Suprapubic skin (tissue), 3 donors: Measurements from ENCODE around the gene MAP2K5.

ENCODE experiments used
- CTCF ChIP-seq, 2 donors: fragments of 200-600 bp in 1 of 2; fragments of 450-650 bp in 1 of 2; sonication (generic) in 1 of 2; IDR thresholded peaks; one replicate each; pipeline ENCODE4 v1.5.1; 2016 to 2019; ENCODE audit warnings: antibody characterized with exemption in 2 of 2, mild to moderate bottlenecking in 1 of 2, moderate library complexity in 1 of 2
- POLR2A ChIP-seq, 2 donors: fragments of 450-650 bp; IDR thresholded peaks; one replicate each; pipeline ENCODE4 v1.6.1; 2017; ENCODE audit warnings: antibody characterized with exemption in 2 of 2, mild to moderate bottlenecking in 2 of 2, moderate library complexity in 2 of 2

GRCh38 chr15:67818464-67818863 lies 276.0 kb downstream of the MAP2K5 start:
- TF ChIP-seq POLR2A (IDR thresholded peaks at IDR 0.05) (no peak), CTCF (IDR thresholded peaks at IDR 0.05) (no peak)
